HG02763 (cell line): ENCODE data around the gene PTGES.

Experiments
- ATAC-seq: cut with Tn5 transposase; IDR thresholded peaks from one replicate; pipeline ENCODE4 v1.9.1; 2021; ENCODE audit warnings: mild to moderate bottlenecking, moderate library complexity; ENCODE audit not compliant: unreplicated experiment

PTGES gene

GRCh38 chr9:129696944-129697655 is 55.7 kb downstream of the PTGES start:
- ATAC-seq = no peak

- no peak for ATAC-seq
These were observed 57.0 kb downstream of the PTGES start for GRCh38 chr9:129695870-129696269.

GRCh38 chr9:129694243-129694646 is 58.6 kb downstream of the PTGES start:
- ATAC-seq = no peak

GRCh38 chr9:129693741-129694140 is 59.1 kb downstream of the PTGES start:
- no peak for ATAC-seq

GRCh38 chr9:129692534-129692933 is 60.3 kb downstream of the PTGES start:
- no peak for ATAC-seq
